Mesenteric fat pad (tissue), 1 donor: ENCODE results near the gene MIS18BP1. TPM values are rescaled to one million over a fixed set of nuclear protein-coding genes. Genes with fewer than 3 reads are reported as not detected.
"Not testable (repeated sequence)": the region's sequence is repeated elsewhere in the genome, so short reads cannot be mapped to it uniquely, and the experiment has no call there.

Experiments used
- DNase-seq: peaks from one replicate; pipeline ENCODE4 v3.0.0-alpha.2; 2020; ENCODE audit warnings: low spot score
- total RNA-seq: library from RNA; stranded (reverse); fragmentation: NEBNext Ultra II Directional; extraction: Animal tissue kit (Norgen Biotek cat#: 25700); gene quantifications from one replicate; pipeline ENCODE4 v1.2.1, GENCODE V29; 2021
- donor health status: DM: yes; HTN: yes; CAD: no.

MIS18BP1 gene
- total RNA-seq, 1 donor from 2014 or later: 21.0 TPM

DNA sequence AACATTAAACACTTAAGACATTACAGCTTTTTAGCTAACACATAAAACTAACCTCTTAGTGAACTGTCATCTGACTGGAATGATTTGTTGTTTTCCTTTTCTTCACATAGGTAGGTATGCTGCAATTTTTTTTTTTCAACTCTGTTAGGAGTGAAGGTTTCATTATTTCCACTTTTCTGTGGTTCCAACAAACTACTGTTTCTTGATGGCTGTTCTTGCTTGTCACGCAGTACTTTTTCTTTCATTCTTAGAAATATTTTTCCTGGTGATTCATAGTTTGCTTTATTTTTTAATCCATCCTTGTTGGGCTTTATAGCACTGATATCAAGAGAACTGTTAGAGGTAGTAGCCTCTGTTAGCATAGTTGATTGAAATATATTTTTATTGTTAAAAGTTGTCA, 6.3 kb downstream of the MIS18BP1 start:
- DNase-seq: no peak

- no peak for DNase-seq
These were observed 6.9 kb downstream of the MIS18BP1 start for GRCh38 chr14:45246151-45246550.

DNA sequence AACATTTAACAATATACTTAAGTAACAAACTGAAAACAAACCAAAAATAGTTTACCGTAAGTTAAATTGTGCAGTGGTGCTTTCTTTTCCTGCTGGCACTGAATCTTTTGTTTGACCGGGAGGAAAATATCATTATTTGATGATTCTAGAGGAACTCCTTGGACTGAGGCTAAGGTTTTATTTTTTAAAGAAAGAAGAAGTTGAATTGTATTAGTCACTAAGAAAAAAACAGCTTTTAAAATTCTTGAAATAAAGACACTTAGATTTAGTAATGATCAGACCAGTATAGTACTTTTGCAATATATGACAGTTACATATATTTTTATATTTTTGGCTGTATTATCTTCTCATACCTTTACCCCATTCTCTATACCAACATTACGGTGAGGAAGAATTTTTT, 10.3 kb downstream of the MIS18BP1 start:
- no peak for DNase-seq

DNA sequence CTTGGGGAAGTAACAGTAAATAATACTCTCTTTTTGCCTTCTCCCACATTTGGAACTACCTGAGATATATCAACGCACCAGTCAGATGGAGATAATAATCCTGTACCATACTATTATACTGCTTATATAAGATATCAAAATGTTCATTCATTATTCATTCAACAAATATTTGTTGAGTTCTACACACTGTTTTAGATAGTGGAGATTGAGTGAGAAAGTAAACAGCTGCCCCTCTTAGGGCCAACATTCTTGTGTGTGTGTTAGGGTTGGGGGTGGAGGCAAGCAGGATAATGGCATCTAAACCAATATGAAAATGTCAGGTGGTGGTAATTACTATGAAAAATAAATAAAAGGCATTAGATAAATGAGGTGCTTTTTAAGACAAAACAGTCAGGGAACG, 14.0 kb downstream of the MIS18BP1 start:
- DNase-seq: no peak

GRCh38 chr14:45227566-45227965, 25.4 kb downstream of the MIS18BP1 start:
- DNase-seq: no peak

- DNase-seq: no peak
These were observed 30.3 kb downstream of the MIS18BP1 start for GRCh38 chr14:45222485-45223262.

GRCh38 chr14:45214341-45214740, 38.7 kb downstream of the MIS18BP1 start:
- not testable (repeated sequence) for DNase-seq

GRCh38 chr14:45213716-45214115, 39.3 kb downstream of the MIS18BP1 start:
- not testable (repeated sequence) for DNase-seq

DNA sequence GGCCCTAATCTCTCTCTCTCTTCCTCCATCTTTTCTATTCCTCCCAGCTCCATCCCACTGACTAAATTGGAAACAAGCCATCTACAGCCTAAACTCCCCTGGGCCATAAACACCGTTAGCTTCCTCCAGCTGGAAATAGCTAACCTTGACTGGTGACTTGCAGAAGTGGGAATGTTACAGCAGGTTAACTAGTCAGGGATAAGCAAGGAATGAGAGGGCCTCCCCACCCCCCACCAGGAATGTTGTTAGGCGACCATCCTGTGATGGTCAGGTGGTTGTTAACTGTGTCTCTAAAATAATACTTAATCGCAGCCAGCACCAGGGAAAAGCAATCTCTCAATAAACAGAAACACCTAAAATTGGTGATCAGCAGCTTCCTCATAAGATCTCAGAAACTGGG, 40.8 kb downstream of the MIS18BP1 start:
- DNase-seq: no peak

DNA sequence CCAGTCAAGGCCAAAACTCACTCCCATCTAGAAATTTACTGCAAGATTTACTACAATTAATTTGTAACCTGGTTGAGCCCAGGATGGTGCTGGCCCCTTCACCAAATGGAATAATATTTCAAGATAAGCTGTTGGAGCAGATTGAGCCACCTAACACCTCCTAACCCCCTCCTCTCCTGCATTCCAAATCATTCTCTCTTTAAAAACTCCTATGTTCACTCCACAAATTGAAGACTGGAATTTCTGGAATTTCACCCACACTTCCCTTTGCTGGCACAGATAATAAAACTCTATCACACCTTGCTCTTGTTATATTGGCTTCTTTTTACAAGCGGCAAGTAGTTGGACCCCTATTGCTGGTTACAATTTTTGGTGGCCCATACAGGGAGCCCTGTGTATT, 41.7 kb downstream of the MIS18BP1 start:
- no peak for DNase-seq

DNA sequence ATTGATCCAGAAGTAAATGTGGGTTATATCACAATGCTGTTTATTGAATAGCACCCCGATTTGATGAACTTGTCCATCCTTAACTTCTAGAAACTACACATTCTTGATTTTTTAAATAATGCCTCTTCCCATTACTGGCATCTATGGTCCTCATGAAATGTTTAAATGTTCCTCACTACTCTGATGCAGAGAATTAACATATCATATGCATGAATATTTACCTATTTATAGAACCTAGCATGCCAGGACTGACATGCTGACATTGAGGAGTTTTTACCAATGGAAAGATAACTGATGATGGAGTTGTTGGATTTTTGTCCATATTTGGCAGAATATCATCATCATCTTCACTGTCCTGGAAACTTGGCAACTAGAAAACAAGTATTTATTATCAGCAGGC, 42.8 kb downstream of the MIS18BP1 start:
- DNase-seq: no peak

DNA sequence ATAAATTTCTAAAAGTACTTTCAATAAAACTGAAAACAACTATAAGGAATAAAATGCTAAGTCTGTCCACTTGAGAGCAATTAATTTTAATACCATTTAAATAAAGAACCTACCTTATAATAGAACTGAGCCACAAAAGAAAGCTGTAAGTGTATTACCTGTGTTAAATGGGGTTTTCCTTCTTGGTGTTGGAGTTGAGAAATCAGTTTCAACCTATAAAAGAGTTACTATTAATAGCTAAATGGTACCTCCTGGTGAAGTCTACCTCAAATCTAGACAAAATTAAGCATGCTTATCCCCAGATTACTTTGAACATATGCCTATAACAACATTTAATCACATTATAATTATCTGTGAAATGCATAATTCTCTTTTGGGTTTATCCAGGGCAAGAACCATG, 48.8 kb downstream of the MIS18BP1 start:
- DNase-seq: no peak

DNA sequence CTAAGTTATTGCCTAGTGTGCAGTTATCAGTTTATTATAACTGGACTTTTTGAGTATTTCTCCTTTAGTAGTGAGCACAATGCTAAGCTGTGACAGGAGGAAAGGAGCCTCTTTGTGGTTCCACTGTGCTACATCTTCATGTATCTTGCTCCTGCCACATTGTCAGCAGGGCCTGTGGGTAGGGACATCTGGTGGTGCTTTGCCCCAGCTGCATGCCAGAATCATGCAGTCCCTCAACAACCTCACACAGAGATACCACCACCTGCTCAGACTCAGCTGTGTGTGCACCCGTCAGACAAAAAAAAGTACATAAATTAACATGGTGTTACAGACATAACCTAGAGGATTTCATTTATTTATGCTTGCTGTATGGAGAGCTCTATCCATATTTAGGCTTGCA, 51.1 kb downstream of the MIS18BP1 start:
- DNase-seq: no peak

GRCh38 chr14:45199230-45199629, 53.8 kb downstream of the MIS18BP1 start:
- no peak for DNase-seq

- DNase-seq: no peak
These were observed 54.5 kb downstream of the MIS18BP1 start for GRCh38 chr14:45198551-45198950.

DNA sequence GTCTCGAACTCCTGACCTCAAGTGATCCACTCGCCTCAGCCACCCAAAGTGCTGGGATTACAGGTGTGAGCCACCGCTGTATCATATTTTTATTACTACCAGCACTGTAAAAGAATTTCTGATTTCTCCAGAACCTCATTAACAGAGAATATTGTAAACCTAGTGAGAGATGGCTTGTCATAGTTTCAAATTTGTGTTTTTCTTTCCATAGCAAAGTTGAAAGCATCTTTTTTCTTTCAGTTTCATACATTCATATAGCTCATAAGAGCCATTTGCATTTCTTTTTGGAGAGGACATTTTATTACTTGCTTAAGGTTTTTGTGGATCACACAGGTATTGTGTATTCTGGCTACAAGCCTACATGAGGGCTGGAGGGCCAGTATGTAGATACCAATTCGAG, 58.0 kb downstream of the MIS18BP1 start:
- DNase-seq: no peak

DNA sequence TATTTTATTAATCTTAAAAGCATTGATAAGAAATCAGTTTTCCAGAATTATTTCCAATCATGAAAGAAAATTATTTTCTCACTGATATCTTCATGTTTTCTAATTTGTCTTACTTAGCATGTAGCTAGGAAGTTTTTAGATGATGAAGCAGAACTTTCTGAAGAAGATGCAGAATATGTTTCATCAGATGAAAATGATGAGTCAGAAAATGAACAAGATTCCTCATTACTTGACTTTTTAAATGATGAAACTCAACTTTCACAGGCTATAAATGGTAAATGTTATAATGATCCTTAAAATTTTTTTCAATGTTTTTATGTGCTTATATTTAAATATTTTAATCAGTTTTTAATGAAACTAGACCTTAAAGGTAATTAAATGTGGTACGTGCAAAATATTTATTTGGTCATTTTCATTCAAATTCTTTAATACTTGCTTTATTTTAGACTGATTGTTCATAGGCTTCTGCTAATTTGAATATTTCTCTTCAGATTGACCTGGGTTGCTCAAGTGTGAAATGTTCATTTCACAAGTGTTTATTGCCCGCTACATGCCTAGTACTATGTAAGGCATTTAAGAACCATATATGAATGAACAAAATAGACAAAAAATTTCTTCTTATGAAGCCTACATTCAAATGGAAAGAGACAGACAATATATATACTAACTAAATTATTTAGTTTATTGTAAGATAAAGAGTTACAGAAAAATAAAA, 67.7 kb downstream of the MIS18BP1 start:
- no peak for DNase-seq

DNA sequence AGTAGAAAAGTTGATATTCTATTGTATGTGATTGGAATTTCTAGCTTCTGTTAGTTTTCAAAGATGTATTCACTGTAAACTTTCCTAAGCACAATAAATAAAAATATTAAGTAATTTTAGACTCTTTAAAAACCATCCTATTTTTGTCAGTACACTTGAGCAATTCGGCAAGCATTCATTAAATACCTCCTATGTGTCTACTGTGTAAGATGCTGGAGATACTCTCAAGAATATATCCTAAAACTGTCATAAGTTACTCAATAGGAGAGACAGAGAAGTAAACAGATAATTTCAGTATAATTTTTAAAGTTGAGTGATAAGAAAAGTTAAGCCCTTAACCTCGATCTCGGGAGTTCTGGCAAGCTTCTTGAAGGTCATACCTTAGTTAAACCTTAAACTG, 71.2 kb downstream of the MIS18BP1 start:
- DNase-seq: no peak

GRCh38 chr14:45181329-45181728, 71.7 kb downstream of the MIS18BP1 start:
- DNase-seq: no peak

- no peak for DNase-seq
These were observed 75.9 kb downstream of the MIS18BP1 start for GRCh38 chr14:45177076-45177475.

GRCh38 chr14:45169906-45170305, 83.1 kb downstream of the MIS18BP1 start:
- DNase-seq: no peak

- DNase-seq: no peak
These were observed 96.9 kb downstream of the MIS18BP1 start for GRCh38 chr14:45156067-45156466.
